ENCODE results near the gene PHKA1.

DNA sequence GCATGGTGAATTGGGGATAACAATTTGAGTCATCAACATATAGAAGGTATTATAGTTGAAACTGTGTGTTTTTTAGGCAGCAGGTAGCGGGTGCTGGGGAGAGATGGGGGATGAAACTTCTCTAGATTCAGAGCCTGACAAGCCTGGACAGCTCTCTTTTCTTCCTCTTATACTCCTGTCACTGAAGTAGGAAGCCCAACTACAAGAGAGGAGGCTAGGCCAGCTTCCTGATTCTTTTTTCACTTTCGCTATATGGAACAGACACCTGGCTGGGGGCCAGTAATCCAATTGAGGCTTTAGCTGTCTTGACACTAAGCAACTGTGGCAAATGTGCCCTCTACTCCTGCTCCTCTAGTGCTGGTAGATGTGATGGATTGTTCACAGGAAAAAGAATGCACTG lies 69.2 kb downstream of the PHKA1 start:
- TF ChIP-seq, protein P1, sequence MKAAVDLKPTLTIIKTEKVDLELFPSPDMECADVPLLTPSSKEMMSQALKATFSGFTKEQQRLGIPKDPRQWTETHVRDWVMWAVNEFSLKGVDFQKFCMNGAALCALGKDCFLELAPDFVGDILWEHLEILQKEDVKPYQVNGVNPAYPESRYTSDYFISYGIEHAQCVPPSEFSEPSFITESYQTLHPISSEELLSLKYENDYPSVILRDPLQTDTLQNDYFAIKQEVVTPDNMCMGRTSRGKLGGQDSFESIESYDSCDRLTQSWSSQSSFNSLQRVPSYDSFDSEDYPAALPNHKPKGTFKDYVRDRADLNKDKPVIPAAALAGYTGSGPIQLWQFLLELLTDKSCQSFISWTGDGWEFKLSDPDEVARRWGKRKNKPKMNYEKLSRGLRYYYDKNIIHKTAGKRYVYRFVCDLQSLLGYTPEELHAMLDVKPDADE (IDR thresholded peaks at IDR 0.05), result no peak
- TF ChIP-seq EZH2 (IDR thresholded peaks at IDR 0.05; ENCODE audit: low read depth, unreplicated experiment) (no peak), EZH2phosphoT487 (IDR thresholded peaks at IDR 0.05; ENCODE audit: unreplicated experiment) (no peak), POLR2AphosphoS5 (IDR thresholded peaks at IDR 0.05; ENCODE audit: low read depth) (no peak), JUNB (IDR thresholded peaks at IDR 0.05; ENCODE audit: unreplicated experiment) (no peak), STAT1 (IDR thresholded peaks at IDR 0.05; ENCODE audit: unreplicated experiment) (no peak)
- TF ChIP-seq, protein P2, sequence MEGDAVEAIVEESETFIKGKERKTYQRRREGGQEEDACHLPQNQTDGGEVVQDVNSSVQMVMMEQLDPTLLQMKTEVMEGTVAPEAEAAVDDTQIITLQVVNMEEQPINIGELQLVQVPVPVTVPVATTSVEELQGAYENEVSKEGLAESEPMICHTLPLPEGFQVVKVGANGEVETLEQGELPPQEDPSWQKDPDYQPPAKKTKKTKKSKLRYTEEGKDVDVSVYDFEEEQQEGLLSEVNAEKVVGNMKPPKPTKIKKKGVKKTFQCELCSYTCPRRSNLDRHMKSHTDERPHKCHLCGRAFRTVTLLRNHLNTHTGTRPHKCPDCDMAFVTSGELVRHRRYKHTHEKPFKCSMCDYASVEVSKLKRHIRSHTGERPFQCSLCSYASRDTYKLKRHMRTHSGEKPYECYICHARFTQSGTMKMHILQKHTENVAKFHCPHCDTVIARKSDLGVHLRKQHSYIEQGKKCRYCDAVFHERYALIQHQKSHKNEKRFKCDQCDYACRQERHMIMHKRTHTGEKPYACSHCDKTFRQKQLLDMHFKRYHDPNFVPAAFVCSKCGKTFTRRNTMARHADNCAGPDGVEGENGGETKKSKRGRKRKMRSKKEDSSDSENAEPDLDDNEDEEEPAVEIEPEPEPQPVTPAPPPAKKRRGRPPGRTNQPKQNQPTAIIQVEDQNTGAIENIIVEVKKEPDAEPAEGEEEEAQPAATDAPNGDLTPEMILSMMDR (conservative IDR thresholded peaks at IDR 0.05; ENCODE audit: low read depth in 2 of 2), result no peak

All from GM23338 (cell line).